Naive thymus-derived CD4-positive, alpha-beta T cell (primary cell): ENCODE results near the gene TSLP. TPM values are rescaled to one million over a fixed set of nuclear protein-coding genes. Genes with fewer than 3 reads are reported as not detected.

ENCODE experiments used
- ATAC-seq: fragments of 150-1000 bp; cut with Tn5 transposase; 2 replicates; pipeline ENCODE4 v1.10.0; 2021; ENCODE audit warnings: mild to moderate bottlenecking, moderate library complexity
- CTCF ChIA-PET: fragments of 350-600 bp; sonication (Branson Sonifier 250); formaldehyde crosslinking; loops from one replicate; lab custom pipeline; 2021; ENCODE audit warnings: antibody characterized with exemption; lab: Charles Lee
- POLR2A ChIA-PET: fragments of 350-600 bp; sonication (Branson Sonifier 250); formaldehyde crosslinking; loops from one replicate; lab custom pipeline; 2021; ENCODE audit warnings: antibody characterized with exemption, inconsistent platforms; lab: Charles Lee
- DNase-seq, 9 donors: peaks; one replicate each; pipeline versions ENCODE4 v3.0.0 to v3.0.0-alpha.2; 2020 to 2022; ENCODE audit warnings: mixed read lengths in 1 of 9
- H3K27ac ChIP-seq: one replicate; pipeline ENCODE4 v1.7.0; 2013; ENCODE audit warnings: mild to moderate bottlenecking, low read depth, low read length, moderate library complexity
- H3K27me3 ChIP-seq, 2 donors: one replicate each; pipeline ENCODE4 v1.7.0; 2013; ENCODE audit warnings: low read length in 2 of 2, mild to moderate bottlenecking in 2 of 2, moderate library complexity in 2 of 2; ENCODE audit not compliant: control insufficient read depth in 2 of 2, insufficient read depth in 2 of 2
- H3K36me3 ChIP-seq, 3 experiments: 1 replicate in 2 of 3; 2 replicates in 1 of 3; pipeline ENCODE4 v1.7.0; 2013; ENCODE audit warnings: low read length in 3 of 3, mild to moderate bottlenecking in 3 of 3, moderate library complexity in 1 of 3; ENCODE audit not compliant: insufficient read depth in 3 of 3, control insufficient read depth in 2 of 3
- H3K4me1 ChIP-seq, 2 donors: one replicate each; pipeline ENCODE4 v1.7.0; 2013; ENCODE audit warnings: low read length in 2 of 2, mild to moderate bottlenecking in 2 of 2, moderate library complexity in 1 of 2; ENCODE audit not compliant: control insufficient read depth in 2 of 2, insufficient read depth in 2 of 2
- H3K4me3 ChIP-seq: 2 replicates; pipeline ENCODE4 v1.7.0; 2013; ENCODE audit warnings: mild to moderate bottlenecking, low read length
- H3K9me3 ChIP-seq, 3 experiments: 1 replicate in 2 of 3; 2 replicates in 1 of 3; pipeline ENCODE4 v1.7.0; 2013; ENCODE audit warnings: low read length in 3 of 3; ENCODE audit not compliant: control insufficient read depth in 2 of 3
- H3K27ac Mint-ChIP-seq, 9 donors: one replicate each; pipeline ENCODE4 v1.8.0; 2020 to 2022; ENCODE audit warnings: mixed read lengths in 9 of 9, mild to moderate bottlenecking in 8 of 9, moderate library complexity in 5 of 9, inconsistent platforms in 2 of 9
- H3K27me3 Mint-ChIP-seq, 5 donors: one replicate each; pipeline ENCODE4 v1.8.0; 2021 to 2022; ENCODE audit warnings: mixed read lengths in 5 of 5, mild to moderate bottlenecking in 1 of 5
- H3K36me3 Mint-ChIP-seq, 5 donors: one replicate each; pipeline ENCODE4 v1.8.0; 2020 to 2022; ENCODE audit warnings: mixed read lengths in 5 of 5, mild to moderate bottlenecking in 3 of 5, inconsistent platforms in 1 of 5
- H3K4me1 Mint-ChIP-seq, 7 donors: one replicate each; pipeline ENCODE4 v1.8.0; 2020 to 2022; ENCODE audit warnings: mixed read lengths in 7 of 7, mild to moderate bottlenecking in 3 of 7, inconsistent platforms in 1 of 7
- H3K4me3 Mint-ChIP-seq, 10 donors: one replicate each; pipeline ENCODE4 v1.8.0; 2020 to 2022; ENCODE audit warnings: mild to moderate bottlenecking in 10 of 10, mixed read lengths in 10 of 10, moderate library complexity in 6 of 10, inconsistent platforms in 2 of 10
- H3K9me3 Mint-ChIP-seq, 11 donors: one replicate each; pipeline ENCODE4 v1.8.0; 2020 to 2022; ENCODE audit warnings: mixed read lengths in 11 of 11, mild to moderate bottlenecking in 4 of 11, inconsistent platforms in 1 of 11, moderate library complexity in 1 of 11
- intact Hi-C, 2 donors: fragments of 100-400 bp; cut with micrococcal nuclease; formaldehyde crosslinking; loops; one replicate each; pipeline ENCODE4 v1.15.1; 2023
- polyA plus RNA-seq, 2 donors: library from polyadenylated mRNA; unstranded; fragments of 300-500 nt; fragmentation: Illumina TruSeq; gene quantifications; one replicate each; pipeline ENCODE4 v1.2.3, GENCODE V29; 2021
- total RNA-seq, 6 experiments: library from RNA in 5 of 6; stranded (reverse) in 5 of 6; gene quantifications; 1 replicate in 5 of 6; 2 replicates in 1 of 6; pipeline ENCODE4 v1.2.3 and lab custom pipeline; 2021 to 2026

TSLP gene
- total and polyA plus RNA-seq, 7 experiments from 2014 or later, result 0.15 TPM; not detected in 6

GRCh38 chr5:111111956-111112355, 40.4 kb downstream of the TSLP start:
- Mint-ChIP-seq H3K4me1 (peaks cover 0 to 7% (median 2%) of the 10 kb centered on the region in 7 donors), H3K9me3 (no peaks in the 10 kb centered on the region), H3K4me3 (no peak overlapping the region), H3K36me3 (peaks cover 12 to 52% (median 21%) of the 10 kb centered on the region in 5 donors), H3K27me3 (no peaks in the 10 kb centered on the region), H3K27ac (peak overlapping the region in 1 of 9 donors; percentile 17)
- intact Hi-C loops, result no loop called here
- Histone ChIP-seq H3K36me3 (peaks cover 0 to 48% (median 22%) of the 10 kb centered on the region in 3 experiments), H3K27me3 (no peaks in the 10 kb centered on the region), H3K4me1 (no peaks in the 10 kb centered on the region), H3K9me3 (no peaks in the 10 kb centered on the region), H3K27ac (no peak overlapping the region), H3K4me3 (no peak overlapping the region)
- ChIA-PET POLR2A (no interaction called here), CTCF (no interaction called here)
- DNase-seq (no peak), ATAC-seq (no peak)

GRCh38 chr5:111113678-111114077, 42.2 kb downstream of the TSLP start:
- no peak overlapping the region for H3K27ac Mint-ChIP-seq
- ChIA-PET POLR2A (interaction anchor here (0.7 kb wide), 1 partner anchor 673 kb away, joined by 3 read pairs; no protein-coding TSS in a partner anchor), CTCF (no interaction called here)
- ATAC-seq (no peak), DNase-seq (no peak)
- intact Hi-C loops, result loop anchor here in 1 of 2 donors (2.0 kb wide), 1 partner anchor 13 kb away; no protein-coding TSS in a partner anchor
- H3K27ac ChIP-seq, result no peak overlapping the region
- no peaks in the 10 kb centered on the region for H3K9me3 ChIP-seq
- no peaks in the 10 kb centered on the region for H3K9me3 Mint-ChIP-seq
- no peaks in the 10 kb centered on the region for H3K4me1 ChIP-seq
- peaks cover 4 to 44% (median 16%) of the 10 kb centered on the region in 5 donors for H3K36me3 Mint-ChIP-seq
- no peaks in the 10 kb centered on the region for H3K27me3 ChIP-seq
- no peak overlapping the region for H3K4me3 ChIP-seq
- no peak overlapping the region for H3K4me3 Mint-ChIP-seq
- peaks cover 0 to 9% (median 0%) of the 10 kb centered on the region in 7 donors for H3K4me1 Mint-ChIP-seq
- H3K27me3 Mint-ChIP-seq, result no peaks in the 10 kb centered on the region
- H3K36me3 ChIP-seq, result peaks cover 0 to 44% (median 20%) of the 10 kb centered on the region in 3 experiments

DNA sequence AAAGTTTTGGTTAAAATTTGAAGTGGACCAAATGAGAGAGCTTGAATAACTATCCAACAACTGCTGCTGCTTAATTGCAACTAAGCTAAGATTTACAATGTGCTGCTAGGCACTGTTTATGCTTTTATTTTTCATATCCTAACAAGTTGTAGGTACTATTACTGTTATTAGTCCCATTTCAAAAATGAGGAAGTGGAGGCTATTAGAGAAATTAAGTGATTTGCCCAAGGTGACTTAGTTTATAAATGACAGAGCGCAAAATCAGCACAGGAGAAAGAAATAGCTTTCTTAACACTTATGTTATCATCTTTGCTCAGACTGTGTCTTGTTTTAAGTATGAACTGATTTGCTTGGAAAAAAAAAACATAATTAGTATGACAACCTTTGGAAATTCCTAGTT, 43.7 kb downstream of the TSLP start:
- no peaks in the 10 kb centered on the region for H3K9me3 Mint-ChIP-seq
- no peak overlapping the region for H3K27ac Mint-ChIP-seq
- H3K4me3 Mint-ChIP-seq, result no peak overlapping the region
- Histone ChIP-seq H3K36me3 (peaks cover 0 to 53% (median 15%) of the 10 kb centered on the region in 3 experiments), H3K9me3 (no peaks in the 10 kb centered on the region), H3K4me3 (no peak overlapping the region), H3K27ac (no peak overlapping the region), H3K4me1 (no peaks in the 10 kb centered on the region), H3K27me3 (no peaks in the 10 kb centered on the region)
- intact Hi-C loops, result loop anchor here in 1 of 2 donors (2.0 kb wide), 1 partner anchor 14 kb away; no protein-coding TSS in a partner anchor
- no peak for ATAC-seq
- ChIA-PET POLR2A (interaction anchor here (0.6 kb wide), 1 partner anchor 257 kb away, joined by 4 read pairs; no protein-coding TSS in a partner anchor), CTCF (no interaction called here)
- H3K27me3 Mint-ChIP-seq, result no peaks in the 10 kb centered on the region
- H3K4me1 Mint-ChIP-seq, result peaks cover 0 to 9% (median 0%) of the 10 kb centered on the region in 7 donors
- DNase-seq, result no peak
- H3K36me3 Mint-ChIP-seq, result peaks cover 4 to 45% (median 16%) of the 10 kb centered on the region in 5 donors

DNA sequence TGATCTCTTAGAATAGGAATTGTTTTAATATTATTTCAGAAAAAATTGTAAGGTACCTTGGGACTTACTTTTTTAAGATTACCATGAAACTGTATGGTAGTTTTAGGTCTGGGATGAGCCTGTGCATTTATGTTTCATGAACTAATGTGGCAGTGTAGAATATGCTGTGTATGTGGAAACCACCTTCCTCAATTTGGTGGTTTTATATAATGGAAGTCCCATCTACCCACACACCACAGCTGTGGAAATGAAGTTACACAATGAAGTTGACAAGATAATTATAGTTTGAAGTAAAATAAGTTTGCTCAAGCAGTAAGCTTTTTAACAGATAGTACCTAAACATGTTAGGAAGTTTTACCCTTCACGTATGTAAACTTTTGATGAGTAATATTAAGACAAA, 45.0 kb downstream of the TSLP start:
- H3K36me3 Mint-ChIP-seq, result peaks cover 4 to 49% (median 20%) of the 10 kb centered on the region in 5 donors
- H3K27me3 Mint-ChIP-seq, result no peaks in the 10 kb centered on the region
- H3K27me3 ChIP-seq, result no peaks in the 10 kb centered on the region
- DNase-seq (no peak), ATAC-seq (peak; percentile 57)
- H3K4me3 Mint-ChIP-seq, result no peak overlapping the region
- no peaks in the 10 kb centered on the region for H3K4me1 ChIP-seq
- H3K27ac Mint-ChIP-seq, result no peak overlapping the region
- peaks cover 11 to 58% (median 17%) of the 10 kb centered on the region in 3 experiments for H3K36me3 ChIP-seq
- no peaks in the 10 kb centered on the region for H3K9me3 Mint-ChIP-seq
- intact Hi-C loops, result no loop called here
- H3K27ac ChIP-seq, result no peak overlapping the region
- H3K9me3 ChIP-seq, result no peaks in the 10 kb centered on the region
- peaks cover 0 to 9% (median 0%) of the 10 kb centered on the region in 7 donors for H3K4me1 Mint-ChIP-seq
- ChIA-PET POLR2A (no interaction called here), CTCF (no interaction called here)
- H3K4me3 ChIP-seq, result no peak overlapping the region

DNA sequence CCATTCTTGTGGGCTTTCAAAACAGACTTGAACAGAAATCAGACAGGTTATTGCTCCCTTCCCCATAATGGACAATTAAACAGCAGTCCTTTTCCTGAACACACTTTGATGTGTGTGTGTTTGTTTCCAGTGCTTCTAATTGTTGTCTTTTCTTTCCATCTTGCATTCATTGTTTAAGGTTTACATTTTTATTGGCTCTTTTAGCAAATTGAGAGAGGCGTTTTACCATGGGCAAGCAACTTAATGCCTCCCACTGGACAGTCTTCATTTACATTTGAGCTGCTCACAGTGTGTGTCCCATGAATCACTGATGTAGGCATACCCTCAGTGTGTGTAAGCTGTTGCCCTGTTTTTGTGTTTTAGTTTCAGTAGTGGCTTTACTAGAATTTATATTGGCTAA, 45.6 kb downstream of the TSLP start:
- peaks cover 11 to 61% (median 22%) of the 10 kb centered on the region in 3 experiments for H3K36me3 ChIP-seq
- peaks cover 8 to 50% (median 25%) of the 10 kb centered on the region in 5 donors for H3K36me3 Mint-ChIP-seq
- intact Hi-C loops, result no loop called here
- DNase-seq (no peak), ATAC-seq (no peak)
- no peak overlapping the region for H3K4me3 ChIP-seq
- H3K4me1 ChIP-seq, result no peaks in the 10 kb centered on the region
- no peak overlapping the region for H3K27ac ChIP-seq
- H3K27me3 ChIP-seq, result no peaks in the 10 kb centered on the region
- no peaks in the 10 kb centered on the region for H3K9me3 Mint-ChIP-seq
- ChIA-PET CTCF (no interaction called here), POLR2A (no interaction called here)
- no peaks in the 10 kb centered on the region for H3K27me3 Mint-ChIP-seq
- H3K9me3 ChIP-seq, result no peaks in the 10 kb centered on the region
- no peak overlapping the region for H3K27ac Mint-ChIP-seq
- peaks cover 0 to 9% (median 0%) of the 10 kb centered on the region in 7 donors for H3K4me1 Mint-ChIP-seq
- no peak overlapping the region for H3K4me3 Mint-ChIP-seq

GRCh38 chr5:111119221-111119620, 47.7 kb downstream of the TSLP start:
- Mint-ChIP-seq H3K36me3 (peaks cover 4 to 44% (median 21%) of the 10 kb centered on the region in 5 donors), H3K4me1 (peaks cover 0 to 9% (median 0%) of the 10 kb centered on the region in 7 donors), H3K9me3 (no peaks in the 10 kb centered on the region), H3K27me3 (no peaks in the 10 kb centered on the region), H3K4me3 (no peak overlapping the region), H3K27ac (no peak overlapping the region)
- intact Hi-C loops, result no loop called here
- ChIA-PET POLR2A (interaction anchor here (0.8 kb wide), 1 partner anchor 170 kb away, joined by 3 read pairs; no protein-coding TSS in a partner anchor), CTCF (no interaction called here)
- peaks cover 15 to 57% (median 24%) of the 10 kb centered on the region in 3 experiments for H3K36me3 ChIP-seq
- H3K27me3 ChIP-seq, result no peaks in the 10 kb centered on the region
- no peak for DNase-seq
- H3K4me3 ChIP-seq, result no peak overlapping the region
- no peak overlapping the region for H3K27ac ChIP-seq
- no peaks in the 10 kb centered on the region for H3K4me1 ChIP-seq
- no peak for ATAC-seq
- H3K9me3 ChIP-seq, result no peaks in the 10 kb centered on the region

DNA sequence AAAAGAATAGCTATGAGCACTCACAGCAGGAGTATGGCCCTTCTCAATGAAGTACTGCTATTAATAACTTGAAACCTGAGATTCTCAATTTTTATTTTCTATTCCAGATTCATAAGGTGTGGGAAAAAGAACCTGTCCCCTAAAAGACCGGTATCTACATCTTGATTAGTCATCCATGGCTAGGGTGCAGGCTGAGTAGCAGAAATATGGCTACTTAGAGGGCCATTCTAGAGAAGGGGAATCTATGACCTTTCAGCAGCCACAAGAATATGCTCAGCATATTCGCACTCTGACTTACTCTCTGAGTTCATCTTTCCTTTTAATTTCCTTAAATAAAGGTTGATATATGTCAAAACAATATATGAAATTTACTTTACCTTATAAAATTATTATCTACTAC, 48.3 kb downstream of the TSLP start:
- peaks cover 4 to 42% (median 20%) of the 10 kb centered on the region in 5 donors for H3K36me3 Mint-ChIP-seq
- POLR2A ChIA-PET, result no interaction called here
- ATAC-seq (no peak), DNase-seq (no peak)
- H3K27ac ChIP-seq, result no peak overlapping the region
- H3K27ac Mint-ChIP-seq, result no peak overlapping the region
- CTCF ChIA-PET, result no interaction called here
- no peaks in the 10 kb centered on the region for H3K9me3 ChIP-seq
- intact Hi-C loops, result no loop called here
- no peak overlapping the region for H3K4me3 Mint-ChIP-seq
- H3K4me3 ChIP-seq, result no peak overlapping the region
- H3K4me1 Mint-ChIP-seq, result peaks cover 0 to 9% (median 0%) of the 10 kb centered on the region in 7 donors
- peaks cover 18 to 54% (median 28%) of the 10 kb centered on the region in 3 experiments for H3K36me3 ChIP-seq
- H3K4me1 ChIP-seq, result no peaks in the 10 kb centered on the region
- no peaks in the 10 kb centered on the region for H3K27me3 ChIP-seq
- H3K27me3 Mint-ChIP-seq, result no peaks in the 10 kb centered on the region
- H3K9me3 Mint-ChIP-seq, result no peaks in the 10 kb centered on the region
